ENCODE measurements around the gene C1orf35. TPM values are rescaled to one million over a fixed set of nuclear protein-coding genes. Genes with fewer than 3 reads are reported as not detected.

C1orf35 gene
- 1 to 10 TPM; 3.6 to 6.5 (median 5.1) TPM for total RNA-seq
- polyA plus RNA-seq = 1 to 10 TPM; 5.7 to 8.2 (median 7.8) TPM
- long read RNA-seq, donor 1, transcript C1orf35-201 (8 exons, 1,427 nt) = major isoform, 6 of 10 reads
- long read RNA-seq, donor 1, partial matches to known transcripts = 1 of 10 reads
- long read RNA-seq, donor 1, other reads (novel, unspliced or antisense) = 2 of 10 reads
- long read RNA-seq, donor 2, transcript C1orf35-201 (8 exons, 1,427 nt) = major isoform, 9 of 22 reads
- long read RNA-seq, donor 2, partial matches to known transcripts = 9 of 22 reads
- long read RNA-seq, donor 2, other reads (novel, unspliced or antisense) = 3 of 22 reads

GRCh38 chr1:228102791-228103620, at the start of gene C1orf35:
Gene C1orf35 (minus strand): TSS chr1:228103325. CDS start chr1:228103227, 98 bp downstream.
- DNase-seq (peak; percentile 95 to 97), ATAC-seq (peak; percentile 85 to 91 (median 86))
- no peak for TF ChIP-seq CTCF (IDR thresholded peaks at IDR 0.05)
- Histone ChIP-seq H3K36me3 (ENCODE audit: insufficient read depth in 1 of 2, low read depth in 1 of 2) (peaks cover 0 to 54% of the 10 kb centered on the region in 2 donors), H3K4me3 (peak within 1 kb of the TSS; percentile 82), H3K9me3 (no peaks in the 10 kb centered on the region), H3K4me1 (peaks cover 23% of the 10 kb centered on the region), H3K27ac (peak within 1 kb of the TSS; percentile 85), H3K27me3 (ENCODE audit: insufficient read depth in 3 of 3, low read length in 2 of 3) (no peaks in the 10 kb centered on the region)
- intact Hi-C loops (cut with DNase I) = loop anchor here in 1 of 2 donors (2.0 kb wide), 1 partner anchor 18 kb away; no protein-coding TSS in a partner anchor
- 0 to 1% (median 0%) methylated on average over 81 to 104 of the region's 104 CpGs for WGBS, 3 donors

GRCh38 chr1:228152918-228153258, 49.8 kb upstream of the C1orf35 start:
- Histone ChIP-seq H3K36me3 (ENCODE audit: insufficient read depth in 1 of 2, low read depth in 1 of 2) (peaks cover 0 to 18% of the 10 kb centered on the region in 2 donors), H3K4me1 (no peaks in the 10 kb centered on the region), H3K27me3 (ENCODE audit: insufficient read depth in 3 of 3, low read length in 2 of 3) (peaks cover 0 to 19% (median 0%) of the 10 kb centered on the region in 3 donors), H3K27ac (no peak overlapping the region), H3K9me3 (no peaks in the 10 kb centered on the region), H3K4me3 (no peak overlapping the region)
- 60 to 77% (median 75%) methylated on average over 3 of the region's 3 CpGs for WGBS, 3 donors
- DNase-seq (no peak), ATAC-seq (no peak)
- no peak for TF ChIP-seq CTCF (IDR thresholded peaks at IDR 0.05)
- intact Hi-C loops (cut with DNase I) = no loop called here

GRCh38 chr1:228152097-228152917, 49.2 kb upstream of the C1orf35 start:
- WGBS, 3 donors = 91 to 94% (median 91%) methylated on average over 18 to 19 of the region's 19 CpGs
- H3K4me1 ChIP-seq = no peaks in the 10 kb centered on the region
- DNase-seq (peak in 1 of 2 donors; percentile 45), ATAC-seq (no peak)
- H3K27ac ChIP-seq = no peak overlapping the region
- H3K27me3 ChIP-seq (ENCODE audit: insufficient read depth in 3 of 3, low read length in 2 of 3) = peaks cover 0 to 13% (median 0%) of the 10 kb centered on the region in 3 donors
- no peak overlapping the region for H3K4me3 ChIP-seq
- peaks cover 0 to 23% of the 10 kb centered on the region in 2 donors for H3K36me3 ChIP-seq (ENCODE audit: insufficient read depth in 1 of 2, low read depth in 1 of 2)
- no peak for TF ChIP-seq CTCF (IDR thresholded peaks at IDR 0.05)
- intact Hi-C loops (cut with DNase I) = no loop called here
- no peaks in the 10 kb centered on the region for H3K9me3 ChIP-seq

GRCh38 chr1:228151180-228151925, 48.2 kb upstream of the C1orf35 start:
- peaks cover 3 to 33% of the 10 kb centered on the region in 2 donors for H3K36me3 ChIP-seq (ENCODE audit: insufficient read depth in 1 of 2, low read depth in 1 of 2)
- no peak for TF ChIP-seq CTCF (IDR thresholded peaks at IDR 0.05)
- no peak overlapping the region for H3K4me3 ChIP-seq
- H3K4me1 ChIP-seq = no peaks in the 10 kb centered on the region
- ATAC-seq (no peak), DNase-seq (peak in 1 of 2 donors; percentile 44)
- no peak overlapping the region for H3K27ac ChIP-seq
- intact Hi-C loops (cut with DNase I) = no loop called here
- H3K27me3 ChIP-seq (ENCODE audit: insufficient read depth in 3 of 3, low read length in 2 of 3) = peaks cover 0 to 5% (median 0%) of the 10 kb centered on the region in 3 donors
- no peaks in the 10 kb centered on the region for H3K9me3 ChIP-seq
- WGBS, 3 donors = 68 to 79% (median 74%) methylated on average over 11 to 12 of the region's 12 CpGs

All from psoas muscle (tissue), 8 donors.